OCI-LY7 (cell line): ENCODE data around the gene SCGN. TPM values are rescaled to one million over a fixed set of nuclear protein-coding genes. Genes with fewer than 3 reads are reported as not detected.

Experiments used
- BruUV-seq: library from RNA; stranded (reverse); fragments of 400-500 nt; replicated peaks from 2 replicates; lab custom pipeline; 2021; lab: Mats Ljungman, UMichigan
- CTCF ChIA-PET: fragments of 300-600 bp; sonication (Branson Sonifier 250); formaldehyde crosslinking; loops from one replicate; lab custom pipeline; 2022; ENCODE audit warnings: antibody characterized with exemption; ENCODE audit not compliant: unreplicated experiment; lab: Charles Lee
- POLR2A ChIA-PET: fragments of 300-600 bp; sonication (Branson Sonifier 250); formaldehyde crosslinking; loops from one replicate; lab custom pipeline; 2022; ENCODE audit warnings: antibody characterized with exemption; lab: Charles Lee
- DNase-seq: peaks from one replicate; pipeline ENCODE4 v3.0.0-alpha.2; 2015; ENCODE audit warnings: low spot score
- H2AFZ ChIP-seq: fragments of 200-600 bp; sonication (generic), shearing (Covaris generic); 2 replicates; pipeline ENCODE4 v1.6.1; 2014; ENCODE audit warnings: mild to moderate bottlenecking, antibody characterized with exemption, low read length, moderate library complexity
- H3K27ac ChIP-seq: fragments of 200-600 bp; sonication (generic); 2 replicates; pipeline ENCODE4 v1.5.1; 2014; ENCODE audit warnings: mixed run types, low read depth, mild to moderate bottlenecking, moderate library complexity, low read length, inconsistent platforms; ENCODE audit not compliant: poor library complexity, severe bottlenecking
- H3K36me3 ChIP-seq: fragments of 200-600 bp; sonication (generic); 2 replicates; pipeline ENCODE4 v1.6.1; 2014; ENCODE audit warnings: mild to moderate bottlenecking, antibody characterized with exemption, low read length, moderate library complexity, mixed read lengths; ENCODE audit not compliant: insufficient read depth
- H3K4me1 ChIP-seq: fragments of 200-600 bp; sonication (generic); 2 replicates; pipeline ENCODE4 v1.5.1; 2014; ENCODE audit warnings: mild to moderate bottlenecking, low read length; ENCODE audit not compliant: insufficient read depth, poor library complexity, severe bottlenecking
- H3K4me2 ChIP-seq: fragments of 200-600 bp; sonication (generic); 2 replicates; pipeline ENCODE4 v1.6.1; 2014; ENCODE audit warnings: mild to moderate bottlenecking, low read length
- H3K4me3 ChIP-seq: fragments of 200-600 bp; sonication (generic); 2 replicates; pipeline ENCODE4 v1.5.1; 2014; ENCODE audit warnings: mild to moderate bottlenecking, low read depth, low read length; ENCODE audit not compliant: poor library complexity, severe bottlenecking
- H3K79me2 ChIP-seq: fragments of 200-600 bp; sonication (generic); 2 replicates; pipeline ENCODE4 v1.6.1; 2016; ENCODE audit warnings: low read depth, mild to moderate bottlenecking, low read length, moderate library complexity, mixed read lengths; ENCODE audit not compliant: insufficient read depth
- H3K9me2 ChIP-seq: fragments of 200-600 bp; sonication (generic); 2 replicates; pipeline ENCODE4 v1.6.1; 2016; ENCODE audit warnings: mild to moderate bottlenecking, low read length, mixed read lengths; ENCODE audit not compliant: insufficient read depth
- H3K9me3 ChIP-seq: fragments of 200-600 bp; sonication (generic); 2 replicates; pipeline ENCODE4 v1.6.1; 2014; ENCODE audit warnings: mild to moderate bottlenecking, mixed run types, low read length, mixed read lengths
- H4K20me1 ChIP-seq: fragments of 200-600 bp; sonication (generic); 2 replicates; pipeline ENCODE4 v1.6.1; 2014; ENCODE audit warnings: mild to moderate bottlenecking, antibody characterized with exemption, low read length, moderate library complexity, mixed read lengths; ENCODE audit not compliant: insufficient read depth
- CTCF ChIP-seq: fragments of 200-600 bp; sonication (generic); conservative IDR thresholded peaks from 2 replicates; pipeline ENCODE4 v1.5.1; 2014; ENCODE audit warnings: mild to moderate bottlenecking, antibody characterized with exemption, low read length, moderate library complexity, mixed read lengths
- EZH2phosphoT487 ChIP-seq: fragments of 200-600 bp; sonication (generic); IDR thresholded peaks from 2 replicates; pipeline ENCODE4 v1.6.1; 2018; ENCODE audit warnings: low read depth, borderline replicate concordance, mild to moderate bottlenecking, mixed run types, antibody characterized with exemption, low read length, moderate library complexity, mixed read lengths
- intact Hi-C: fragments of 100-400 bp; cut with micrococcal nuclease; formaldehyde crosslinking; loops from one replicate; pipeline ENCODE4 v1.10.0; 2022; ENCODE audit not compliant: unreplicated experiment
- total RNA-seq, 2 experiments: library from RNA; depleted of rRNA in 1 of 2; stranded (reverse); fragments of >200 nt in 1 of 2; shearing (Covaris generic) in 1 of 2; gene quantifications; 2 replicates each; pipeline ENCODE4 v1.2.3, GENCODE V29; 2014 to 2022

Gene SCGN
- total RNA-seq, 2 experiments from 2014 or later, result not detected

DNA sequence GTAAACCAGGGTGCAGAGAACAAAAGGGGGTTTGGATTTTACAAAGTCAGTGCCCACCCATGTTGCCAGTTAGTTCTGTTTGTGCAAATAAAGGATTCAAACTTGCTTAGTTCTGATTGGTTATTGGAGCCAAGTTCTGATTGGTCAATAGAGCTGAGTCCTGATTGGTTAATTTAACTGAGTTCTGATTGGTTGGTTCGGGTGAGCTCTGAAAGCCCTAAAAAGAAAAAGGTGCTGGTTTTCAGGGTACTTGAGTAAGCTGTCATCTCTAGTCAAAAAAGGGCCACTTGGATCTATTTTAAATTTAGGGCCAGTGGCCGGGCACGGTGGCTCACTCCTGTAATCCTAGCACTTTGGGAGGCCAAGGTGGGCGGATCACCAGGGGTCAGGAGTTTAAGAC, 47.6 kb downstream of the SCGN start:
- no peaks in the 10 kb centered on the region for H3K36me3 ChIP-seq
- H3K27ac ChIP-seq, result no peak overlapping the region
- BruUV-seq, result no TSS peak
- no peaks in the 10 kb centered on the region for H3K79me2 ChIP-seq
- TF ChIP-seq CTCF (no peak), EZH2phosphoT487 (no peak)
- no peak overlapping the region for H3K4me2 ChIP-seq
- no peaks in the 10 kb centered on the region for H3K9me3 ChIP-seq
- CTCF ChIA-PET, result no interaction called here
- no peaks in the 10 kb centered on the region for H3K4me1 ChIP-seq
- no peak overlapping the region for H2AFZ ChIP-seq
- no peaks in the 10 kb centered on the region for H4K20me1 ChIP-seq
- H3K4me3 ChIP-seq, result no peak overlapping the region
- POLR2A ChIA-PET, result interaction anchor here (1.1 kb wide), 1 partner anchor 19 kb away, joined by 3 read pairs; no protein-coding TSS in a partner anchor
- no peaks in the 10 kb centered on the region for H3K9me2 ChIP-seq
- intact Hi-C loops, result no loop called here
- no peak for DNase-seq

- ChIA-PET CTCF (no interaction called here), POLR2A (no interaction called here)
- DNase-seq, result no peak
- Histone ChIP-seq H3K36me3 (no peaks in the 10 kb centered on the region), H3K9me3 (no peaks in the 10 kb centered on the region), H3K9me2 (no peaks in the 10 kb centered on the region), H4K20me1 (no peaks in the 10 kb centered on the region), H2AFZ (no peak overlapping the region), H3K4me2 (no peak overlapping the region), H3K4me3 (no peak overlapping the region), H3K27ac (no peak overlapping the region), H3K4me1 (no peaks in the 10 kb centered on the region), H3K79me2 (no peaks in the 10 kb centered on the region)
- TF ChIP-seq CTCF (no peak), EZH2phosphoT487 (no peak)
- BruUV-seq, result no TSS peak
- intact Hi-C loops, result no loop called here
These were observed 48.7 kb downstream of the SCGN start for GRCh38 chr6:25700761-25701160.

DNA sequence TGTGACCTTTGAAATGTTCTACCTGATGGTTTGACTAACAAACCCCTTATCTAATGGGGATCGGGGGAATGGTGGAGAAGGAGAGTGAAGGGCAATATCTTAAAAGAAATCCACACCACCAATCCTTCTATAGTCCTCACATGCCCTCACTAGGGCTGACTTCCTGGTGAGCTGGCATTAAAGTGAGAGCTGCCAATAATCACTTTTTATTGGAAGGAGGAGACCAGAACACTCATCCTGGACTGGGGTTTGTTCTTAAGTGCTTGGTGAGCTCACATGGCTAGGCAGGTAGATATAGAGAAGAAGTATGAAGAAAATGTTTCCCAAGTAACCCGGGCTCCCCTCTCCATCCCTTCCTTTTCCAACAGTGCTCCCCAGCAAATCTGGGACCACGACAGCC, 49.8 kb downstream of the SCGN start:
- Histone ChIP-seq H3K4me3 (no peak overlapping the region), H3K4me1 (no peaks in the 10 kb centered on the region), H3K36me3 (no peaks in the 10 kb centered on the region), H3K27ac (no peak overlapping the region), H2AFZ (no peak overlapping the region), H3K9me3 (no peaks in the 10 kb centered on the region), H4K20me1 (no peaks in the 10 kb centered on the region), H3K4me2 (no peak overlapping the region), H3K9me2 (no peaks in the 10 kb centered on the region), H3K79me2 (no peaks in the 10 kb centered on the region)
- BruUV-seq, result no TSS peak
- ChIA-PET POLR2A (interaction anchor here (1.0 kb wide), 1 partner anchor 90 kb away, joined by 3 read pairs; no protein-coding TSS in a partner anchor), CTCF (no interaction called here)
- DNase-seq, result no peak
- TF ChIP-seq CTCF (no peak), EZH2phosphoT487 (no peak)
- intact Hi-C loops, result no loop called here
